Activated CD4-positive, alpha-beta T cell treated with anti-CD3 and anti-CD28 coated beads, Interleukin-2, amount 50 U/mL, for 16 hours (primary cell): Measurements from ENCODE around the gene TIMM9.
"Not testable (repeated sequence)": the region's sequence is repeated elsewhere in the genome, so short reads cannot be mapped to it uniquely, and the experiment has no call there.

Experiments
- DNase-seq: peaks from one replicate; pipeline ENCODE4 v3.0.0-alpha.2; 2020

Gene TIMM9

GRCh38 chr14:58427281-58428117, at the start of gene TIMM9, which contains the start of gene KIAA0586:
Gene TIMM9, minus strand, starts transcription at chr14:58427531. Its CDS starts 15,586 bp downstream, at chr14:58411945.
Gene KIAA0586, plus strand, starts transcription at chr14:58427719. Its CDS starts 546 bp downstream, at chr14:58428265.
- peak; percentile 98 for DNase-seq

- DNase-seq: no peak
Measured at GRCh38 chr14:58476320-58476719, 49.0 kb upstream of the TIMM9 start.

GRCh38 chr14:58469309-58469708, 42.0 kb upstream of the TIMM9 start:
- no peak for DNase-seq

DNA sequence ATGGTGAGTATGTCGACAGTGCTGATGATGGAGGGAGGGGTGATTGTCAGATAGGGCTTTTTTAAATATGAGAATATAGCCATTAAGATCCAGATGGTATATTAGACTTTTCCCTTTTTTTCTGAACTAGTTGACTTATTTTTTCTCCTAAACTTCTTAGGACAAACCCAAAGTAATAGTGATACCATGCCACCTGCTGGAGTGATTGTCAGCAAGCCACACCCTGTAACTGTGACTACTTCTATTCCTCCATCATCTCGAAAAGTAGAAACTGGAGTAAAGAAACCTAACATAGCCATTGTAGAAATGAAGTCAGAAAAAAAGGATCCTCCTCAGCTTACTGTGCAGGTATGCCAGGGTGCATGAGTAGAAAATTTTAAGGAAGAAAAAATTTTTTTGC, 40.2 kb upstream of the TIMM9 start:
- DNase-seq: no peak

GRCh38 chr14:58466459-58466858, 39.1 kb upstream of the TIMM9 start:
- no peak for DNase-seq

- no peak for DNase-seq
Measured at GRCh38 chr14:58465421-58465820, 38.1 kb upstream of the TIMM9 start.

GRCh38 chr14:58464652-58465051, 37.3 kb upstream of the TIMM9 start:
- DNase-seq: no peak

- DNase-seq: no peak
Measured at GRCh38 chr14:58463147-58463546, 35.8 kb upstream of the TIMM9 start.

DNA sequence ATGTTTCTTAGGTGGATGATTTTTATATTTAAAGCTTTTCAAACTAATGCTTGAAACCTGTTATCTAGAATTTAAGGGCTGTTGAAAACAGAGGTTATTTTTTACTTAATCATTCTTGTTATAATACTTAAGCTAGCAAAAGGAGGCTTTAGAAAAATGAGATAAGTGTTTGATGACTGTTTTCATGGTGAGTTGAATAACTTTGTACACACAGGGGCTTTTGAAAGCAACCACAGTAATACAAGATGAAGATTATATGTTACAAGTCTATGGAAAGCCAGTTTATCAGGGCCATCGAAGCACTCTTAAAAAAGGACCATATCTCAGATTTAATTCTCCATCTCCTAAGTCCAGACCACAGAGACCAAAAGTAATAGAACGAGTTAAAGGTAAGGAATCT, 33.4 kb upstream of the TIMM9 start:
- no peak for DNase-seq

GRCh38 chr14:58455593-58456265, 28.4 kb upstream of the TIMM9 start:
- no peak for DNase-seq

DNA sequence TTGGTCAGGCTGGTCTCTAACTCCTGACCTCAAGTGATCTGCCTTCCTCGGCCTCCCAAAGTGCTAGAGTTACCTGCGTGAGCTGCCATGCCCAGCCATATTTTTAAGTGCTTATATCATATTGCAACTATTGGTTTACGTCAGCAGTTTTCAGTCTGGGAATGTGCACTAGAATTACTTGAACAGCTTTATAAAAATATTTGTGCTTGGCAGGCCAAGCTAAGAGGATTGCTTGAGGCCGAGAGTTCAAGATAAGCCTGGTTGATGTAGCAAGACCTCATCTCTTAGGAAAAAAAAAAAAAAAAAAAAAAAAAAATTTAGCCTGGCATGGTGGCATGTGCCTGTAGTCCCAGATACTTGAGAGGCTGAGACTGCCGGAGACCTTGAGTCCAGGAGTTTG, 17.3 kb upstream of the TIMM9 start:
- no peak for DNase-seq

DNA sequence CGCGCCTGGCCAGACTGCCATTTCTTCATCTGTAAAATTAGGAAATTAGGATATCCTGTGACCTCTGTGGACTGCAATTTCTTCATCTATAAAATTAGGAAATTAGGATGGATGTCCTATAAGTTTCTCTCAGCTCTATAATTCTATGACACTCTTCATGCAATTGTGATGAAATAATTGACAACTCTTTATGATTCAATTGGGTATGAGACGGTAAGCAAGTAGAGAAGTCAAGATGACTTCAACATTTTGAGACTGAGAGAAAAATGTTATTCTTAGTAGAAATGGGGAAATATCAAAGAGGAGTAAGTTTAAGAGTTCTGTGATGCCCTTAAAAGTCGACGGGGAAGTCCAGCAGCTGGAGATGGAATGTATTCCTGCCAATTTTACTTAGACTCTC, 12.1 kb upstream of the TIMM9 start:
- DNase-seq: no peak

DNA sequence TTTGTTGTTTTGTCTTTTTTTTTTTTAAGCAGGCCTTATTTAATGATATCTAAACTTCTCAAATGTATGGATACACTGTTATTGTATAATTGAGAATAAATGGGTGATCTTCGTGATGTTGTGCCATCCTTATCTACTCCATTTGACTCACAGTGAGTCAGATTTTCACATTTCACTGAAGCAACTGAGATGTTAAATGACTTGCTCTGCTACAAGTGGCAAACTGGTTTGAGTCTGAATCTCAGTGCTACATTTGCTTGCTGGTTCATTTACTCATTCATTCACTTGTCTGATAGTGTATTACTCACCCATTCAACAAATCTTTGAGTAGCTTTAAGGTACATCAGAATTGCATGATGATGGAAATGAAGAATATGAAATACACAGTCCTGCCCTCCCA, 2.8 kb upstream of the TIMM9 start:
- peak; percentile 88 for DNase-seq

- DNase-seq: peak; percentile 51
Measured at GRCh38 chr14:58428118-58428683, 870 bp upstream of the TIMM9 start.

DNA sequence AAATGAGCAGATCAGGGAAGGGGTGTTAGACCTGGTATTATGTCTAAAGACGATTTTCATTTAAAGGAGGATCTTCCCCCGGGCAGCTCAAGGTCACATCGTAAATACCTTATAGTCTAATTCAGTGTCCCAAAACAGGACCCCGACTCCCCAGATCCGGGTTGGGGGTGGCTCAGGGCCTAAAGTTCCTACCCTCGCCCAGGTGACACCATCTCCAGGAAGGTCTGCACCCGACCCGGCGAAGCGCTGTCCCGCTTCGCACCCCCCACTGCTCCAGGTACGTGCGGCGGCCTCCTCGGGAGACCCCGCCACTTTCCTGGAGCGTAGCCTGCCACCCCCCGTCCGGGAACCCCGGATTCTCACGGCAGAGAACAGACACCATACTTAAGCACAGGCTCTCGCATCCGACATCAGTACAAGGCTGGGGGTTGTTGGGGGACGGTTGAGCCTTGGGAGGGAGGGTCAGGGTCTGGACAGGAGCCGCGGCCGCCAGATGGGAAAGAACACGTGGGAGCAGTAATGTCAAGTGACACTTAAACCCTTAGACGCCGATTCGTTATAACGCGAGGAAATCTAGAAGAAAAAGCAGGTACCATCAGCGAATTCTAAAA, 556 bp downstream of the TIMM9 start:
- DNase-seq: peak; percentile 59

GRCh38 chr14:58416934-58417333, 10.4 kb downstream of the TIMM9 start:
- not testable (repeated sequence) for DNase-seq

- no peak for DNase-seq
Measured at GRCh38 chr14:58415636-58416547, 11.4 kb downstream of the TIMM9 start.

GRCh38 chr14:58414845-58415244, 12.5 kb downstream of the TIMM9 start:
- no peak for DNase-seq

DNA sequence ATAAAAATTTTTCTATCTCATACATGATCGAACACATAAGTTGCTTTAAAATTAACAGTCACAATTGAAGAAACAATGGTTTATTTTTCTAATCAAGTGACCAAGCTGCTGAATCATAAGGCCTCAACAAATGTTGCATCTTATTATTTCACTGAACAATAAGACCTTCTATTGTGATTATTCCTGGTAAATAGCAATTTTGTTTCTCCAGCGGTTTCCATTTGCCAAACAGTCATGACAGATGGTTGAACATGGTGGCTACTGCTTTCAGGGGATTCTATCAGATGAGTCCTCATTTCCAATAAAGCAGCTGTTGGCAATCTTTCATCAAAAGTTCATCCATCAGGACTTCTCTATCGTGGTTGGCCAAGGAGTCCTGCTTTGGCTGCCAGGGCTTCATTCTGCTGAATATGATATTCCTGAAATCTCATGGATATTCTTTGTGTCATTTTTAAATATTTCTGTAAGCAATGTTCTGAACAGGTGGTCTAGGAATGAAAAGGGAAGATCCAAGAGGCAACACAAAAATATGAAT, 18.6 kb downstream of the TIMM9 start:
- DNase-seq: no peak

- peak; percentile 8 for DNase-seq
Measured at GRCh38 chr14:58401587-58401986, 25.7 kb downstream of the TIMM9 start.

GRCh38 chr14:58398895-58399294, 28.4 kb downstream of the TIMM9 start:
- DNase-seq: no peak

DNA sequence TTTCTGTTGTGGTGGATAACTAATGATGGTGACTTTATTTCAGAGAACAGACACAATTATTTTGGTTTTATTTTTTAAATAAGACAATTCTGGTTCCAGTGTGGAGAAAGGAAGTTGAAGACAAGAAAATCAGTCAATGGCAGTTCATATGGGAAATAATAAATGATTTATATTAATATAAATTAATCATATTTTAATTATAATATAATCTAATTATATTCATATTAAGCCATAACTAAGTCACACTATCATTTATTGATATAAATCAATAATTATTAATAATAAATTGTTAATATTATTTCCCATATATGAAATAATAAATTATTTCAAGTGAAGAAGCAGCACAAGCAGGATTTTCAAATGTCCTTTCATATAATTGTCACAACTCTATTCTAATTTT, 28.8 kb downstream of the TIMM9 start:
- no peak for DNase-seq
